ENCODE measurements around the gene KRT82.
"Not testable (repeated sequence)": the region's sequence is repeated elsewhere in the genome, so short reads cannot be mapped to it uniquely, and the experiment has no call there.

Gene KRT82

GRCh38 chr12:52417740-52418139, 11.6 kb upstream of the KRT82 start:
- H3K4me3 ChIP-seq (ENCODE audit: low read depth, low read length): no peak overlapping the region
- TF ChIP-seq, protein P1, sequence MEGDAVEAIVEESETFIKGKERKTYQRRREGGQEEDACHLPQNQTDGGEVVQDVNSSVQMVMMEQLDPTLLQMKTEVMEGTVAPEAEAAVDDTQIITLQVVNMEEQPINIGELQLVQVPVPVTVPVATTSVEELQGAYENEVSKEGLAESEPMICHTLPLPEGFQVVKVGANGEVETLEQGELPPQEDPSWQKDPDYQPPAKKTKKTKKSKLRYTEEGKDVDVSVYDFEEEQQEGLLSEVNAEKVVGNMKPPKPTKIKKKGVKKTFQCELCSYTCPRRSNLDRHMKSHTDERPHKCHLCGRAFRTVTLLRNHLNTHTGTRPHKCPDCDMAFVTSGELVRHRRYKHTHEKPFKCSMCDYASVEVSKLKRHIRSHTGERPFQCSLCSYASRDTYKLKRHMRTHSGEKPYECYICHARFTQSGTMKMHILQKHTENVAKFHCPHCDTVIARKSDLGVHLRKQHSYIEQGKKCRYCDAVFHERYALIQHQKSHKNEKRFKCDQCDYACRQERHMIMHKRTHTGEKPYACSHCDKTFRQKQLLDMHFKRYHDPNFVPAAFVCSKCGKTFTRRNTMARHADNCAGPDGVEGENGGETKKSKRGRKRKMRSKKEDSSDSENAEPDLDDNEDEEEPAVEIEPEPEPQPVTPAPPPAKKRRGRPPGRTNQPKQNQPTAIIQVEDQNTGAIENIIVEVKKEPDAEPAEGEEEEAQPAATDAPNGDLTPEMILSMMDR (IDR thresholded peaks at IDR 0.05; ENCODE audit: borderline replicate concordance, insufficient read depth, low read depth, low read length): no peak

GRCh38 chr12:52416795-52417194, 10.7 kb upstream of the KRT82 start:
- H3K4me3 ChIP-seq (ENCODE audit: low read depth, low read length): no peak overlapping the region
- TF ChIP-seq, protein P1 (IDR thresholded peaks at IDR 0.05; ENCODE audit: borderline replicate concordance, insufficient read depth, low read depth, low read length): no peak

GRCh38 chr12:52415870-52416750, 10.0 kb upstream of the KRT82 start:
- H3K4me3 ChIP-seq (ENCODE audit: low read depth, low read length): no peak overlapping the region
- TF ChIP-seq, protein P1 (IDR thresholded peaks at IDR 0.05; ENCODE audit: borderline replicate concordance, insufficient read depth, low read depth, low read length): no peak

DNA sequence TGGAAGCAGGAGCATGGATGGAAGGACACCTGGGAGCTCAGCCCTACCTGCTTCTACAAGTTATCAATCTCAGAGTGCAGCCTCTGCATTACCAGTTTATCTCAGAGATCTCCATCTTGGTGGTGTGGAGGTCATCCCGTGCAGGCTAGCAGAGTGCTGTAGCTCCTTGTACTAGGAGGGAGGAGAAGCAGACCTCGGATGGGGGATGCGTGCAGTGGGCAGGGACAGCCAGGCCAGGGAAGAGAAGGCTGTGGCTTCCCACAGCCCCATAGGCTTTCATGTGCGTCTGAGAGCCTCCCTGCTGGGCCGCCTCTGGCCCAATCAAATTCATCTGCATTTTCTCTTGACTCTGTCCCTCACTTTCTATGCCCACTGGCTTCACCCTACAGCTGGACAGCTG, 8.8 kb upstream of the KRT82 start:
- H3K4me3 ChIP-seq (ENCODE audit: low read depth, low read length): no peak overlapping the region
- TF ChIP-seq, protein P1 (IDR thresholded peaks at IDR 0.05; ENCODE audit: borderline replicate concordance, insufficient read depth, low read depth, low read length): no peak

DNA sequence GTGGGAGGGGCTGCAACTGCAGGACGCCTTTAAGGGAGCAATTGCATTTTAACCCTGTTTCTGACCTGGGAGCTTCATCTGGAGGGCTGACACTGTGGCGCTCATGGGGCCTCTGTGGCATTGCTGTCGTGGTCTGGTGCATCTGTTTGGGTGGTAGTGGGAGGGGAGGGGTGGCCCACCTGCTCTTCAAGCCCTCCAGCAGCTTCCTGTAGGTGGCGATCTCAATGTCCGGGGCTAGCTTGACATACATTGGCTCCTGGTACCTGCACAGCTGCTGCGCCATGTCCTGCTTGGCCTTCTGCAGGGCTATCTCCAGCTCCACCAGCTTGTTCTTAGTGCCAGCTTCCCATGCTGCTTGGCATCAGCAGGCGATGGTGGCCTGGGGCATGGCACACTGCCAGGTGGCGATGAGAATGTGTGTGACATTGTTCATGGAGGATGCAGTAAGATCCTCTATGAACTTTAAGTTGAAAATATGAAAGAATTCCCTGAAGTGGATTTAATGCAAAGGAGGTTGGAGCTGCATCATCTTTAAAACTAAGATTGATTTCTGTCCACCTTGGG, 7.7 kb upstream of the KRT82 start:
- no peak overlapping the region for H3K4me3 ChIP-seq (ENCODE audit: low read depth, low read length)
- TF ChIP-seq, protein P1 (IDR thresholded peaks at IDR 0.05; ENCODE audit: borderline replicate concordance, insufficient read depth, low read depth, low read length): no peak

DNA sequence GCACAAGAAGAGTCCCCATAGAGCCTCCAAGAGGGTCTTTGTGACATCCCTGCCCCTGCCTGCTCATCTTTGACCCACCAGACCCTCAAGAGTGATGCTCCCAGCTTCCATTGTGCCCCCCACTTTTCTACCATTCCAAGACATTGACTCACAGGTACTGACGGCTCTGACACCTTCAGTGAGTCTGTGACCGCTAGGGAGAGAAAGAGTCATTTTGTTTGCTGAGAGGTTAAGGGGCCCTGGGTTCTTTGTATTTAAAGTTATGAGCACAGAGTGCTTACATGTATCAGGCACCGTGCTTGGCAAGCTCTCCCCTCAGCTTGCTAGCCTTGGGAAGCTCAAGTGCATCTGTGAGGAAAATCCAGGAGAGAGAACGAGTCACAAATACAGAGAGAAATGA, 7.1 kb upstream of the KRT82 start:
- H3K4me3 ChIP-seq (ENCODE audit: low read depth, low read length): no peak overlapping the region
- TF ChIP-seq, protein P1 (IDR thresholded peaks at IDR 0.05; ENCODE audit: borderline replicate concordance, insufficient read depth, low read depth, low read length): no peak

- no peak overlapping the region for H3K4me3 ChIP-seq (ENCODE audit: low read depth, low read length)
- TF ChIP-seq, protein P1 (IDR thresholded peaks at IDR 0.05; ENCODE audit: borderline replicate concordance, insufficient read depth, low read depth, low read length): no peak
These were observed 5.7 kb upstream of the KRT82 start for GRCh38 chr12:52411815-52412214.

GRCh38 chr12:52410589-52411248, 4.6 kb upstream of the KRT82 start:
- H3K4me3 ChIP-seq (ENCODE audit: low read depth, low read length): not testable (repeated sequence)
